CD14-positive monocyte (primary cell): ENCODE results near the gene PER2. TPM values are rescaled to one million over a fixed set of nuclear protein-coding genes. Genes with fewer than 3 reads are reported as not detected.

Source experiments
- DNase-seq, 3 donors: peaks; one replicate each; pipeline ENCODE4 v3.0.0-alpha.2; 2011 to 2022
- H2AFZ ChIP-seq: 2 replicates; pipeline ENCODE4 v1.6.0; 2012; ENCODE audit warnings: mild to moderate bottlenecking, low read depth, low read length, inconsistent platforms; ENCODE audit not compliant: insufficient read depth, poor library complexity, severe bottlenecking
- H3K27ac ChIP-seq, 2 donors: 1 replicate in 1 of 2; 2 replicates in 1 of 2; pipeline ENCODE4 v1.5.1; 2012 to 2013; ENCODE audit warnings: low read length in 2 of 2, control low read depth in 1 of 2, inconsistent platforms in 1 of 2, low read depth in 1 of 2, mild to moderate bottlenecking in 1 of 2
- H3K27me3 ChIP-seq, 2 donors: one replicate each; pipeline versions ENCODE4 v1.6.0 to v1.6.1; 2011 to 2013; ENCODE audit warnings: low read length in 2 of 2; ENCODE audit not compliant: control insufficient read depth in 2 of 2, insufficient read depth in 2 of 2
- H3K36me3 ChIP-seq, 2 donors: replicated peaks in 1 of 2; 1 replicate in 1 of 2; 2 replicates in 1 of 2; pipeline versions ENCODE4 v1.5.1 to v1.6.1; 2012 to 2013; ENCODE audit warnings: low read length in 2 of 2, control low read depth in 1 of 2, inconsistent platforms in 1 of 2, mild to moderate bottlenecking in 1 of 2; ENCODE audit not compliant: insufficient read depth in 2 of 2, control insufficient read depth in 1 of 2
- H3K4me1 ChIP-seq, 2 donors: 1 replicate in 1 of 2; 2 replicates in 1 of 2; pipeline versions ENCODE4 v1.5.1 to v1.6.1; 2012 to 2013; ENCODE audit warnings: low read length in 2 of 2, control low read depth in 1 of 2, inconsistent platforms in 1 of 2, mild to moderate bottlenecking in 1 of 2, moderate library complexity in 1 of 2; ENCODE audit not compliant: insufficient read depth in 2 of 2, control insufficient read depth in 1 of 2
- H3K4me2 ChIP-seq: replicated peaks from 2 replicates; pipeline ENCODE3; 2012; ENCODE audit warnings: low read length, moderate library complexity, mild to moderate bottlenecking; ENCODE audit not compliant: poor library complexity, severe bottlenecking; ENCODE audit errors: extremely low read depth
- H3K4me3 ChIP-seq, 3 experiments: fragments of 200-600 bp in 1 of 3; sonication (generic) in 1 of 3; replicated peaks in 1 of 3; 1 replicate in 2 of 3; 2 replicates in 1 of 3; pipeline ENCODE4 v1.5.1; 2011 to 2013; ENCODE audit warnings: low read length in 3 of 3, mild to moderate bottlenecking in 3 of 3, control low read depth in 2 of 3, low read depth in 2 of 3, inconsistent platforms in 1 of 3, moderate library complexity in 1 of 3
- H3K79me2 ChIP-seq: 2 replicates; pipeline ENCODE4 v1.6.0; 2012; ENCODE audit warnings: mild to moderate bottlenecking, control low read depth, inconsistent platforms, low read length, moderate library complexity; ENCODE audit not compliant: insufficient read depth
- H3K9ac ChIP-seq: 2 replicates; pipeline ENCODE4 v1.6.0; 2017; ENCODE audit warnings: low read length, mild to moderate bottlenecking; ENCODE audit not compliant: insufficient read depth, poor library complexity, severe bottlenecking
- H3K9me3 ChIP-seq, 2 donors: replicated peaks in 1 of 2; 1 replicate in 1 of 2; 2 replicates in 1 of 2; pipeline versions ENCODE4 v1.5.1 to v1.6.1; 2012 to 2013; ENCODE audit warnings: low read length in 2 of 2, control low read depth in 1 of 2; ENCODE audit not compliant: control insufficient read depth in 1 of 2, insufficient read depth in 1 of 2
- H4K20me1 ChIP-seq: 2 replicates; pipeline ENCODE4 v1.6.0; 2012; ENCODE audit warnings: mild to moderate bottlenecking, low read length, control low read depth, moderate library complexity; ENCODE audit not compliant: insufficient read depth
- H3K27ac Mint-ChIP-seq, 7 donors: one replicate each; pipeline ENCODE4 v1.8.0; 2020; ENCODE audit warnings: mild to moderate bottlenecking in 7 of 7, mixed read lengths in 7 of 7, moderate library complexity in 6 of 7, inconsistent platforms in 2 of 7
- H3K27me3 Mint-ChIP-seq, 3 donors: one replicate each; pipeline ENCODE4 v1.8.0; 2021 to 2022; ENCODE audit warnings: low read depth in 3 of 3, mild to moderate bottlenecking in 3 of 3, mixed read lengths in 3 of 3, moderate library complexity in 3 of 3, inconsistent platforms in 1 of 3
- H3K36me3 Mint-ChIP-seq, 2 donors: one replicate each; pipeline ENCODE4 v1.8.0; 2020; ENCODE audit warnings: mixed read lengths in 2 of 2, inconsistent platforms in 1 of 2, mild to moderate bottlenecking in 1 of 2
- H3K4me1 Mint-ChIP-seq: one replicate; pipeline ENCODE4 v1.8.0; 2020; ENCODE audit warnings: mild to moderate bottlenecking, mixed read lengths
- H3K4me3 Mint-ChIP-seq, 2 donors: one replicate each; pipeline ENCODE4 v1.8.0; 2020; ENCODE audit warnings: mild to moderate bottlenecking in 2 of 2, mixed read lengths in 2 of 2, moderate library complexity in 1 of 2
- H3K9me3 Mint-ChIP-seq, 7 donors: one replicate each; pipeline ENCODE4 v1.8.0; 2020 to 2022; ENCODE audit warnings: mixed read lengths in 7 of 7, mild to moderate bottlenecking in 6 of 7, moderate library complexity in 6 of 7, inconsistent platforms in 2 of 7
- CTCF ChIP-seq: fragments of 200-600 bp; IDR thresholded peaks from one replicate; pipeline ENCODE4 v1.8.0; 2022; ENCODE audit warnings: antibody characterized with exemption, mild to moderate bottlenecking
- WGBS: methylation state at CpG from one replicate; pipeline ENCODE4 v1.1.5; 2013; ENCODE audit warnings: missing lambda C conversion rate; ENCODE audit not compliant: insufficient coverage; 5-methylcytosine and 5-hydroxymethylcytosine counted together
- intact Hi-C, 2 donors: fragments of 100-400 bp; cut with micrococcal nuclease; formaldehyde crosslinking; loops; one replicate each; pipeline versions ENCODE4 v1.15.0 to v1.15.1; 2023
- polyA plus RNA-seq, 3 donors: library from polyadenylated mRNA; depleted of rRNA in 1 of 3; unstranded in 2 of 3; stranded (reverse) in 1 of 3; fragments of 300-500 nt in 2 of 3; fragments of >200 nt in 1 of 3; fragmentation: Illumina TruSeq in 2 of 3; gene quantifications; 1 replicate in 2 of 3; 2 replicates in 1 of 3; pipeline ENCODE4 v1.2.3, GENCODE V29; 2012 to 2021

The PER2 gene
- polyA plus RNA-seq, 3 donors: 1.6 to 5.6 (median 3.1) TPM

- Histone ChIP-seq H3K9ac (peak overlapping the region; percentile 94), H4K20me1 (peaks cover 37% of the 10 kb centered on the region), H2AFZ (peak overlapping the region; percentile 95), H3K4me1 (peaks cover 25 to 29% of the 10 kb centered on the region in 2 donors), H3K27ac (peak overlapping the region; percentile 34 to 84), H3K27me3 (peaks cover 2 to 9% of the 10 kb centered on the region in 2 donors), H3K36me3 (no peaks in the 10 kb centered on the region), H3K79me2 (peaks cover 39% of the 10 kb centered on the region), H3K4me2 (peak overlapping the region; percentile 83), H3K9me3 (no peaks in the 10 kb centered on the region), H3K4me3 (peak overlapping the region; percentile 30 to 81 (median 32))
- TF ChIP-seq CTCF: no peak
- 66% methylated on average over 18 of the region's 18 CpGs for WGBS
- DNase-seq: peak in 2 of 3 donors; percentile 16 to 37
- H3K27me3 Mint-ChIP-seq: peaks cover 4 to 6% (median 5%) of the 10 kb centered on the region in 3 donors
- intact Hi-C loops: loop anchor here (5.0 kb wide), 2 partner anchors 33 to 38 kb away; partner anchors contain the start of gene HES6 (in 1 of the 2)
- peak overlapping the region; percentile 77 to 83 for H3K4me3 Mint-ChIP-seq
- peaks cover 0 to 2% (median 0%) of the 10 kb centered on the region in 7 donors for H3K9me3 Mint-ChIP-seq
- H3K4me1 Mint-ChIP-seq: peaks cover 38% of the 10 kb centered on the region
- H3K36me3 Mint-ChIP-seq: peaks cover 2 to 6% of the 10 kb centered on the region in 2 donors
- H3K27ac Mint-ChIP-seq: peak overlapping the region; percentile 72 to 92 (median 84)
Measured at GRCh38 chr2:238203973-238204683, 84.3 kb downstream of the PER2 start.

GRCh38 chr2:238203094-238203972, 85.1 kb downstream of the PER2 start, which contains the start of gene ILKAP:
ILKAP (minus strand) TSS chr2:238203695; CDS start chr2:238203553, 142 bp downstream.
- Histone ChIP-seq H3K9me3 (no peaks in the 10 kb centered on the region), H4K20me1 (peaks cover 45% of the 10 kb centered on the region), H3K4me3 (peak within 1 kb of the TSS; percentile 61 to 81 (median 72)), H3K79me2 (peaks cover 47% of the 10 kb centered on the region), H3K4me1 (peaks cover 25 to 29% of the 10 kb centered on the region in 2 donors), H2AFZ (peak within 1 kb of the TSS; percentile 95), H3K27me3 (peaks cover 0 to 4% of the 10 kb centered on the region in 2 donors), H3K27ac (peak within 1 kb of the TSS; percentile 43 to 84), H3K9ac (peak within 1 kb of the TSS; percentile 94), H3K4me2 (peak within 1 kb of the TSS; percentile 83), H3K36me3 (no peaks in the 10 kb centered on the region)
- intact Hi-C loops: loop anchor here (5.0 kb wide), 2 partner anchors 34 to 39 kb away; partner anchors contain the start of gene HES6 (in 1 of the 2)
- Mint-ChIP-seq H3K9me3 (peaks cover 0 to 2% (median 0%) of the 10 kb centered on the region in 7 donors), H3K27me3 (peaks cover 4 to 6% (median 5%) of the 10 kb centered on the region in 3 donors), H3K27ac (peak within 1 kb of the TSS; percentile 80 to 92 (median 85)), H3K36me3 (peaks cover 5 to 6% of the 10 kb centered on the region in 2 donors), H3K4me1 (peaks cover 42% of the 10 kb centered on the region), H3K4me3 (peak within 1 kb of the TSS; percentile 85 to 89)
- under 1% methylated on average over 126 of the region's 126 CpGs for WGBS
- TF ChIP-seq CTCF: no peak
- DNase-seq: peak; percentile 73 to 85 (median 81)
